Breast epithelium (tissue), 3 donors: Measurements from ENCODE around the gene SHISA5.

ENCODE experiments used
- POLR2A ChIP-seq: fragments of 450-650 bp; IDR thresholded peaks from one replicate; pipeline ENCODE4 v1.6.1; 2016; ENCODE audit warnings: antibody characterized with exemption, mild to moderate bottlenecking, moderate library complexity
- TF ChIP-seq, protein P1 (sequence below), 3 donors: fragments of 450-650 bp; IDR thresholded peaks; one replicate each; pipeline ENCODE4 v1.5.1; 2016 to 2017; ENCODE audit warnings: antibody characterized with exemption in 3 of 3, mild to moderate bottlenecking in 3 of 3, moderate library complexity in 3 of 3

- TF ChIP-seq, protein P1, sequence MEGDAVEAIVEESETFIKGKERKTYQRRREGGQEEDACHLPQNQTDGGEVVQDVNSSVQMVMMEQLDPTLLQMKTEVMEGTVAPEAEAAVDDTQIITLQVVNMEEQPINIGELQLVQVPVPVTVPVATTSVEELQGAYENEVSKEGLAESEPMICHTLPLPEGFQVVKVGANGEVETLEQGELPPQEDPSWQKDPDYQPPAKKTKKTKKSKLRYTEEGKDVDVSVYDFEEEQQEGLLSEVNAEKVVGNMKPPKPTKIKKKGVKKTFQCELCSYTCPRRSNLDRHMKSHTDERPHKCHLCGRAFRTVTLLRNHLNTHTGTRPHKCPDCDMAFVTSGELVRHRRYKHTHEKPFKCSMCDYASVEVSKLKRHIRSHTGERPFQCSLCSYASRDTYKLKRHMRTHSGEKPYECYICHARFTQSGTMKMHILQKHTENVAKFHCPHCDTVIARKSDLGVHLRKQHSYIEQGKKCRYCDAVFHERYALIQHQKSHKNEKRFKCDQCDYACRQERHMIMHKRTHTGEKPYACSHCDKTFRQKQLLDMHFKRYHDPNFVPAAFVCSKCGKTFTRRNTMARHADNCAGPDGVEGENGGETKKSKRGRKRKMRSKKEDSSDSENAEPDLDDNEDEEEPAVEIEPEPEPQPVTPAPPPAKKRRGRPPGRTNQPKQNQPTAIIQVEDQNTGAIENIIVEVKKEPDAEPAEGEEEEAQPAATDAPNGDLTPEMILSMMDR (IDR thresholded peaks at IDR 0.05) = no peak
- TF ChIP-seq POLR2A = no peak
Measured at GRCh38 chr3:48532271-48532976, 28.4 kb upstream of the SHISA5 start.
